Stimulated activated CD8-positive, alpha-beta memory T cell treated with anti-CD3 and anti-CD28 coated beads, Interleukin-7, amount 100 ng/mL, for 48 hours (primary cell): ENCODE data around the gene COL11A2.
"Not testable (repeated sequence)": the region's sequence is repeated elsewhere in the genome, so short reads cannot be mapped to it uniquely, and the experiment has no call there.

Source experiments
- DNase-seq, 2 donors: peaks; one replicate each; pipeline ENCODE4 v3.0.0-alpha.2; 2020; ENCODE audit warnings: low read depth in 1 of 2; ENCODE audit errors: extremely low read depth in 1 of 2

COL11A2 gene

GRCh38 chr6:33192105-33192646 lies at the start of gene COL11A2:
Gene COL11A2 (minus strand): TSS chr6:33192467. CDS start chr6:33192240, 227 bp downstream.
- DNase-seq, result no peak

GRCh38 chr6:33241968-33242367 lies 49.7 kb upstream of the COL11A2 start:
- DNase-seq, result no peak

- no peak for DNase-seq
Observed at GRCh38 chr6:33237741-33238140, 45.5 kb upstream of the COL11A2 start.

GRCh38 chr6:33236852-33237251 lies 44.6 kb upstream of the COL11A2 start:
- DNase-seq, result no peak

- DNase-seq, result no peak
Observed at GRCh38 chr6:33236328-33236727, 44.1 kb upstream of the COL11A2 start.

- no peak for DNase-seq
Observed at GRCh38 chr6:33235221-33235634, 43.0 kb upstream of the COL11A2 start.

- DNase-seq, result not testable (repeated sequence)
Observed at GRCh38 chr6:33226503-33227120, 34.3 kb upstream of the COL11A2 start.

- DNase-seq, result no peak
Observed at GRCh38 chr6:33217681-33218080, 25.4 kb upstream of the COL11A2 start.

- no peak for DNase-seq
Observed at GRCh38 chr6:33217246-33217645, 25.0 kb upstream of the COL11A2 start.

- no peak for DNase-seq
Observed at GRCh38 chr6:33216117-33216649, 23.9 kb upstream of the COL11A2 start.

GRCh38 chr6:33215271-33216116 lies 23.2 kb upstream of the COL11A2 start:
- DNase-seq, result no peak

- no peak for DNase-seq
Observed at GRCh38 chr6:33213989-33214335, 21.7 kb upstream of the COL11A2 start.

- no peak for DNase-seq
Observed at GRCh38 chr6:33213166-33213988, 21.1 kb upstream of the COL11A2 start.

GRCh38 chr6:33212857-33213165 lies 20.5 kb upstream of the COL11A2 start:
- DNase-seq, result no peak

- DNase-seq, result no peak
Observed at GRCh38 chr6:33211666-33212422, 19.6 kb upstream of the COL11A2 start.

GRCh38 chr6:33211136-33211535 lies 18.9 kb upstream of the COL11A2 start:
- no peak for DNase-seq

- no peak for DNase-seq
Observed at GRCh38 chr6:33209856-33210255, 17.6 kb upstream of the COL11A2 start.

GRCh38 chr6:33208091-33208967 lies 16.1 kb upstream of the COL11A2 start, which contains the start of gene RING1:
Gene RING1 (plus strand): TSS chr6:33208500. CDS start chr6:33208823, 323 bp downstream.
- DNase-seq, result peak; percentile 67 to 68

GRCh38 chr6:33207552-33208090 lies 15.4 kb upstream of the COL11A2 start:
- DNase-seq, result no peak
